Trophoblast cell (in vitro differentiated cells and primary cell): ENCODE measurements around the gene OPA3.

Experiments used
- DNase-seq, 2 donors: peaks; one replicate each; pipeline ENCODE4 v3.0.0-alpha.2; 2016
- H2AFZ ChIP-seq: 2 replicates; pipeline ENCODE4 v1.6.1; 2013; ENCODE audit warnings: low read length, moderate library complexity, mild to moderate bottlenecking; ENCODE audit not compliant: insufficient read depth, poor library complexity
- H2AK5ac ChIP-seq: 2 replicates; pipeline ENCODE4 v1.6.1; 2013; ENCODE audit warnings: mild to moderate bottlenecking, low read length
- H2BK120ac ChIP-seq: 2 replicates; pipeline ENCODE4 v1.6.1; 2013; ENCODE audit warnings: low read length, mild to moderate bottlenecking, moderate library complexity; ENCODE audit not compliant: insufficient read depth, poor library complexity
- H2BK12ac ChIP-seq: 2 replicates; pipeline ENCODE4 v1.6.1; 2013; ENCODE audit warnings: mild to moderate bottlenecking, low read length, moderate library complexity
- H2BK5ac ChIP-seq: 2 replicates; pipeline ENCODE4 v1.6.1; 2013; ENCODE audit warnings: low read length, low read depth, moderate library complexity, mild to moderate bottlenecking; ENCODE audit not compliant: poor library complexity
- H3K14ac ChIP-seq: 2 replicates; pipeline ENCODE4 v1.6.1; 2013; ENCODE audit warnings: mild to moderate bottlenecking, low read length
- H3K18ac ChIP-seq: 2 replicates; pipeline ENCODE4 v1.6.1; 2013; ENCODE audit warnings: mild to moderate bottlenecking, low read length
- H3K23ac ChIP-seq: 2 replicates; pipeline ENCODE4 v1.6.1; 2013; ENCODE audit warnings: low read length
- H3K27ac ChIP-seq: 2 replicates; pipeline ENCODE4 v1.5.1; 2013; ENCODE audit warnings: low read depth, mild to moderate bottlenecking, inconsistent platforms, low read length, moderate library complexity
- H3K27me3 ChIP-seq: 2 replicates; pipeline ENCODE4 v1.6.1; 2013; ENCODE audit warnings: inconsistent platforms, mild to moderate bottlenecking, low read length, moderate library complexity; ENCODE audit not compliant: insufficient read depth
- H3K36me3 ChIP-seq, 2 experiments: 1 replicate in 1 of 2; 2 replicates in 1 of 2; pipeline ENCODE4 v1.6.1; 2013; ENCODE audit warnings: low read length in 2 of 2, mild to moderate bottlenecking in 2 of 2, moderate library complexity in 1 of 2; ENCODE audit not compliant: insufficient read depth in 2 of 2, control insufficient read depth in 1 of 2
- H3K4ac ChIP-seq: 2 replicates; pipeline ENCODE4 v1.6.1; 2013; ENCODE audit warnings: low read depth, mild to moderate bottlenecking, low read length, moderate library complexity
- H3K4me1 ChIP-seq, 2 experiments: 1 replicate in 1 of 2; 2 replicates in 1 of 2; pipeline ENCODE4 v1.6.1; 2013; ENCODE audit warnings: low read length in 2 of 2, mild to moderate bottlenecking in 2 of 2, moderate library complexity in 1 of 2; ENCODE audit not compliant: insufficient read depth in 2 of 2, control insufficient read depth in 1 of 2
- H3K4me2 ChIP-seq: 2 replicates; pipeline ENCODE4 v1.6.1; 2013; ENCODE audit warnings: inconsistent platforms, mild to moderate bottlenecking, low read length, moderate library complexity
- H3K4me3 ChIP-seq: 2 replicates; pipeline ENCODE4 v1.5.1; 2013; ENCODE audit warnings: mild to moderate bottlenecking, low read depth, low read length, inconsistent platforms
- H3K79me1 ChIP-seq: one replicate; pipeline ENCODE4 v1.6.1; 2013; ENCODE audit warnings: low read length
- H3K79me2 ChIP-seq: 2 replicates; pipeline ENCODE4 v1.6.1; 2013; ENCODE audit warnings: low read length, mild to moderate bottlenecking; ENCODE audit not compliant: control insufficient read depth, insufficient read depth, poor library complexity
- H3K9ac ChIP-seq: 2 replicates; pipeline ENCODE4 v1.6.1; 2013; ENCODE audit warnings: mild to moderate bottlenecking, low read length
- H3K9me3 ChIP-seq: 2 replicates; pipeline ENCODE4 v1.6.1; 2013; ENCODE audit warnings: low read depth, mild to moderate bottlenecking, control low read depth, inconsistent platforms, low read length; ENCODE audit not compliant: insufficient read depth
- H4K12ac ChIP-seq: 2 replicates; pipeline ENCODE4 v1.6.1; 2013; ENCODE audit warnings: low read depth, mild to moderate bottlenecking, low read length, moderate library complexity
- H4K8ac ChIP-seq: 2 replicates; pipeline ENCODE4 v1.6.1; 2013; ENCODE audit warnings: low read depth, mild to moderate bottlenecking, low read length, moderate library complexity
- H4K91ac ChIP-seq: one replicate; pipeline ENCODE4 v1.6.1; 2013; ENCODE audit warnings: low read depth, mild to moderate bottlenecking, low read length, moderate library complexity
- WGBS: extraction: QIAGEN DNeasy Blood & Tissue Kit; methylation state at CpG from one replicate; pipeline ENCODE4 v1.1.7; 2013; ENCODE audit warnings: missing lambda C conversion rate; ENCODE audit not compliant: insufficient read length, insufficient coverage; ENCODE audit errors: extremely low coverage; 5-methylcytosine and 5-hydroxymethylcytosine counted together

The OPA3 gene

DNA sequence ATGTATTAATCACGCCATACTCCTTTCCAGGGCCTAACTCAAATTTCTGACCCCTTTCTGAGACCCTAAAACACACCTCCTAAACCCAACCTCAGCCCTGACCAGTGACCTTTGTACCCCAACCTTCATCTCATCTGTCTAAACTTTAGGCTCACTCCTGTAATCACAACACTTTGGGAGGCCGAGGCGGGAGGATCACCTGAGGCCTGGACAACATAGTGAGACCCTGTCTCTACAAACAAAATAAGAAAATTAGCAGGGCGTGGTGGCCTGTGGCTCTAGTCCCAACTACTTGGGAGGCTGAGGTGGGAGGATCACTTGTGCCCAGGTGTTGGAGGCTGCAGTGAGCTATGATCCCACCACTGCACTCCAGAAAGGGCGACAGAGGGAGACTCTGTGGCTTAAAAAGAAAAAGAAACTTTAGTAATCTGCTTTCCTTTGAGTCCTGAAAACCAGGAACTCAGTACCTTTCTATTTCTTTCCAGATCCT is 92.4 kb downstream of the OPA3 start:
- no CpG with 5 or more reads among the region's 5 CpGs for WGBS
- H3K23ac ChIP-seq, result no peak overlapping the region

DNA sequence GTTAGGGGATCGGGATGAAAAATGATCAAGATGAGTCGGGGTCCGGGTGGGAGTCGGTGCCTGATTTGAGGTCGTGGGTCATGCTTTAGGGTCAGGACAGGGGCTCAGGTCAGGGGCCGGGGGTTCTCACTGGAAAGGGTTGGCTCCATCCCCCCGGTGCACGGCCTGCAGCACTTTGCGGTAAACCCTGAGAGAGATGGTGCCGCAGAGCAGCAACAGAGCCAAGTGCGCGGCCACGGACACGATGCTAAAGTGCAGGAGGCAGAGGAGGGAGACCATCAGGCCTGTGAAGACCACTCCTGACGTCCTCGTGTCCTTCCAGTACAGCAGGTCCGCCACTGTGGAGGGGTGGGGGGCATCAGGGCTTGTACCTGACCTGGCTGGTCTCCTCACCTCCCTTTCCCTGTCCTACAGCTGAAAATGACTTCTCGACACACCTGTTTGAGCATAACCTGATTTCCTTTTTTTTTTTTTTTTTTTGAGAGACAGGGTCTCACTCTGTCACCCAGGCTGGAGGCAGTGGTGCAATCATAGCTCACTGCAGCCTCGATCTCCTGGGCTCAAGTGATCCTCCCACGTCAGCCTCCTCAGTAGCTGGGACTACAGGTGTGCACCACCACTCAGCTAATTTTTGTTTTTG is 95.3 kb downstream of the OPA3 start:
- no peak overlapping the region for H2AFZ ChIP-seq
- no peak overlapping the region for H2BK5ac ChIP-seq
- no peak overlapping the region for H3K9ac ChIP-seq
- H3K4me2 ChIP-seq, result no peak overlapping the region
- no peak for DNase-seq
- no peak overlapping the region for H3K4ac ChIP-seq
- H3K14ac ChIP-seq, result no peak overlapping the region
- H2BK120ac ChIP-seq, result no peak overlapping the region
- WGBS, result 100% methylated on average over 2 of the region's 20 CpGs
- H3K23ac ChIP-seq, result no peak overlapping the region
- peaks cover 6% of the 10 kb centered on the region for H3K79me1 ChIP-seq
- no peak overlapping the region for H4K8ac ChIP-seq
- H4K91ac ChIP-seq, result no peak overlapping the region
- peaks cover 2% of the 10 kb centered on the region for H3K9me3 ChIP-seq
- no peak overlapping the region for H3K18ac ChIP-seq
- H3K4me1 ChIP-seq, result peaks cover 0 to 7% of the 10 kb centered on the region in 2 experiments
- no peak overlapping the region for H2BK12ac ChIP-seq
- peaks cover 13 to 18% of the 10 kb centered on the region in 2 experiments for H3K36me3 ChIP-seq
- no peak overlapping the region for H3K4me3 ChIP-seq
- H3K79me2 ChIP-seq, result peaks cover 2% of the 10 kb centered on the region
- no peak overlapping the region for H2AK5ac ChIP-seq
- H4K12ac ChIP-seq, result no peak overlapping the region
- H3K27ac ChIP-seq, result no peak overlapping the region
- no peaks in the 10 kb centered on the region for H3K27me3 ChIP-seq

More for the DNA sequence above, 92.4 kb downstream of the OPA3 start:
- peak overlapping the region; percentile 5 for H2AK5ac ChIP-seq
- peak overlapping the region; percentile 75 for H3K4me2 ChIP-seq
- H4K8ac ChIP-seq, result peak overlapping the region; percentile 51
- no peak overlapping the region for H3K4ac ChIP-seq
- peaks cover 5 to 13% of the 10 kb centered on the region in 2 experiments for H3K4me1 ChIP-seq
- no peak overlapping the region for H3K14ac ChIP-seq
- H3K79me2 ChIP-seq, result peaks cover 2% of the 10 kb centered on the region
- H3K79me1 ChIP-seq, result peaks cover 6% of the 10 kb centered on the region
- no peak overlapping the region for H2BK120ac ChIP-seq
- no peak overlapping the region for H2AFZ ChIP-seq
- no peak overlapping the region for H4K12ac ChIP-seq
- peaks cover 2% of the 10 kb centered on the region for H3K9me3 ChIP-seq
- no peak overlapping the region for H2BK12ac ChIP-seq
- no peak overlapping the region for H3K9ac ChIP-seq
- no peak overlapping the region for H2BK5ac ChIP-seq
- no peak for DNase-seq
- no peak overlapping the region for H3K27ac ChIP-seq
- H3K27me3 ChIP-seq, result no peaks in the 10 kb centered on the region
- no peak overlapping the region for H3K18ac ChIP-seq
- peaks cover 19 to 20% of the 10 kb centered on the region in 2 experiments for H3K36me3 ChIP-seq
- no peak overlapping the region for H3K4me3 ChIP-seq
- peak overlapping the region; percentile 4 for H4K91ac ChIP-seq

DNA sequence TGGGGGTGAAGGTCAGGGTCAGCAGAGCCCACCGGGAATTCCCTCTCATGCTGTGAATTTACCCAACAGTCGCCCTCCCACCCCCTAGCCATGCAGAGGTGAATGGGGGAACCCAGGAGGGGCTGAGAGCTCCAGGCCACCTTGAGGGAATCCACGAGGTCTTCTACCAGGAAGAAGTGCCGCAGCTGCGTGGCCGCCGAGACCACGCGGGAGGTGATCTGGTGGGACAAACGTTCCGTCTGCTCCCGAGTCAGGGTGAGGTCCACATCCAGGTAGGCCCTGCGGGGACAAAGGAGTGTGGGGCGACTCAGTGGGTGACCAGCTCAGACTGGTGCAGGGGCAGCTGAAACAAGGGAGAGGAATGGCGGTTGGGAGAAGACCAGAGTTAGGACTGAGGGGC is 95.9 kb downstream of the OPA3 start:
- no peak overlapping the region for H3K18ac ChIP-seq
- H3K14ac ChIP-seq, result no peak overlapping the region
- H2BK12ac ChIP-seq, result no peak overlapping the region
- no peak overlapping the region for H3K4me3 ChIP-seq
- no peak overlapping the region for H2AK5ac ChIP-seq
- no peak for DNase-seq
- H2BK5ac ChIP-seq, result no peak overlapping the region
- H3K9me3 ChIP-seq, result peaks cover 2% of the 10 kb centered on the region
- no peak overlapping the region for H3K9ac ChIP-seq
- no peak overlapping the region for H3K4me2 ChIP-seq
- H3K79me2 ChIP-seq, result peaks cover 2% of the 10 kb centered on the region
- peaks cover 6% of the 10 kb centered on the region for H3K79me1 ChIP-seq
- no peak overlapping the region for H4K91ac ChIP-seq
- H3K23ac ChIP-seq, result no peak overlapping the region
- H3K4me1 ChIP-seq, result peaks cover 0 to 7% of the 10 kb centered on the region in 2 experiments
- H4K12ac ChIP-seq, result no peak overlapping the region
- no peak overlapping the region for H2AFZ ChIP-seq
- H4K8ac ChIP-seq, result no peak overlapping the region
- no peak overlapping the region for H3K4ac ChIP-seq
- WGBS, result no CpG with 5 or more reads among the region's 15 CpGs
- no peaks in the 10 kb centered on the region for H3K27me3 ChIP-seq
- H2BK120ac ChIP-seq, result no peak overlapping the region
- H3K36me3 ChIP-seq, result peaks cover 9 to 14% of the 10 kb centered on the region in 2 experiments
- H3K27ac ChIP-seq, result no peak overlapping the region

DNA sequence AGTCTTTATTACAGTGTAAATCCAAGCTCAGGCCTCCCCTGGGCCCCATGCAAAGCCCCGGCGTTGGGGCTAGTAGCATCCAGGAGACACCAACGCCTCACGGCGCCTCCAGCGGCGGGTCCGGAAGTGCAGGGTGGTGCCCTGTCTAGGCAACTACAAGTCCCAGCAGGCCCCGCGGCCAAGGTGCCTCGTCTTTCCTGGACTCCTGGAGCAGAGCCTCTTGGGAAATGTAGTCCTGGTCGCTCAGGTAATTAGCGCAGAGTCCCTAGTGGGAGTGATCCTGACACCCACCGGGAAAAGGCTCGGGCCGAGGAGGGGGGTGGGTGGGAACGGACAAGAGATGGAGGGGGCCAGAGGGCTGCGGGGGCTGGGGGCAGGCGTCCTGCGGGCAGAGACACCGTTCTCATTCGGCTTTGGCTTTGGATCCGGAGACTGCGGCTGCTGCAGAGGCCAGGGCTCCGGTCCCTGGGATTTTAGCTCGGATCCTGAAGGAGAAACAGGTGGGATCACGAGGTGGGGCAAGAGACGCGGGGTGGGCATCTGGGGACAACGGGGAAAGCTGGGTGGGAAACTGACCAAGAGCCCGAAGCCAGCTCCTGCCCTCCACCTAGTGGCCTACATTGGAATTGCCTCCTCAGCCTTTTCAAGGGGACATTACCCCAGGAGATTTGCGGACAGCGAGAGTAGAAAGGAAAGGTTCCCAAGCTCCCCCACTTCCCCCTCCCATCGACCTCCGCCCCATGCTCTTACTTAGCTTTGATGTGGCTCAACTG is 99.1 kb downstream of the OPA3 start:
- H2AK5ac ChIP-seq, result no peak overlapping the region
- peak overlapping the region; percentile 87 for H4K12ac ChIP-seq
- H4K8ac ChIP-seq, result peak overlapping the region; percentile 92
- peak; percentile 97 to 99 for DNase-seq
- no peak overlapping the region for H3K27ac ChIP-seq
- peak overlapping the region; percentile 94 for H3K4me2 ChIP-seq
- H3K18ac ChIP-seq, result no peak overlapping the region
- no peaks in the 10 kb centered on the region for H3K79me2 ChIP-seq
- no peaks in the 10 kb centered on the region for H3K4me1 ChIP-seq
- H3K14ac ChIP-seq, result peak overlapping the region; percentile 65
- no CpG with 5 or more reads among the region's 35 CpGs for WGBS
- H2BK120ac ChIP-seq, result peak overlapping the region; percentile 68
- peaks cover 2% of the 10 kb centered on the region for H3K9me3 ChIP-seq
- H2AFZ ChIP-seq, result peak overlapping the region; percentile 92
- H2BK12ac ChIP-seq, result no peak overlapping the region
- no peak overlapping the region for H3K23ac ChIP-seq
- peak overlapping the region; percentile 76 for H3K9ac ChIP-seq
- H2BK5ac ChIP-seq, result peak overlapping the region; percentile 68
- H3K27me3 ChIP-seq, result no peaks in the 10 kb centered on the region
- peak overlapping the region; percentile 76 for H3K4me3 ChIP-seq
- H3K79me1 ChIP-seq, result peaks cover 2% of the 10 kb centered on the region
- peaks cover 9 to 14% of the 10 kb centered on the region in 2 experiments for H3K36me3 ChIP-seq
- peak overlapping the region; percentile 72 for H4K91ac ChIP-seq
- no peak overlapping the region for H3K4ac ChIP-seq
